IPS DF 4.7 (cell line): ENCODE measurements around the gene TNNT2.

Source experiments
- DNase-seq: peaks from one replicate; pipeline ENCODE4 v3.0.0-alpha.2; 2013; ENCODE audit warnings: low spot score; ENCODE audit errors: extremely low read depth

The TNNT2 gene

GRCh38 chr1:201378804-201379203 lies 1.3 kb upstream of the TNNT2 start:
- DNase-seq, result no peak

GRCh38 chr1:201376464-201377374 lies 761 bp downstream of the TNNT2 start:
- DNase-seq, result peak; percentile 96

- DNase-seq, result no peak
These were observed 1.4 kb downstream of the TNNT2 start for GRCh38 chr1:201376107-201376463.

- DNase-seq, result no peak
These were observed 2.3 kb downstream of the TNNT2 start for GRCh38 chr1:201375169-201375568.

GRCh38 chr1:201374364-201374763 lies 3.1 kb downstream of the TNNT2 start:
- DNase-seq, result no peak

GRCh38 chr1:201371792-201372191 lies 5.7 kb downstream of the TNNT2 start:
- DNase-seq, result no peak

- DNase-seq, result no peak
These were observed 6.2 kb downstream of the TNNT2 start for GRCh38 chr1:201371276-201371675.

- DNase-seq, result no peak
These were observed 7.0 kb downstream of the TNNT2 start for GRCh38 chr1:201370500-201370899.

- DNase-seq, result no peak
These were observed 8.3 kb downstream of the TNNT2 start for GRCh38 chr1:201369209-201369608.

GRCh38 chr1:201366696-201367095 lies 10.8 kb downstream of the TNNT2 start:
- no peak for DNase-seq

- DNase-seq, result no peak
These were observed 12.2 kb downstream of the TNNT2 start for GRCh38 chr1:201365251-201365650.

GRCh38 chr1:201364808-201365105 lies 12.7 kb downstream of the TNNT2 start:
- DNase-seq, result no peak

- no peak for DNase-seq
These were observed 14.0 kb downstream of the TNNT2 start for GRCh38 chr1:201363467-201363866.

- DNase-seq, result no peak
These were observed 14.6 kb downstream of the TNNT2 start for GRCh38 chr1:201362906-201363305.

GRCh38 chr1:201361652-201362504 lies 15.6 kb downstream of the TNNT2 start:
- peak; percentile 66 for DNase-seq

- no peak for DNase-seq
These were observed 16.4 kb downstream of the TNNT2 start for GRCh38 chr1:201360901-201361651.

- no peak for DNase-seq
These were observed 17.0 kb downstream of the TNNT2 start for GRCh38 chr1:201360486-201360885.

GRCh38 chr1:201359873-201360210 lies 17.6 kb downstream of the TNNT2 start:
- no peak for DNase-seq

GRCh38 chr1:201359031-201359872 lies 18.2 kb downstream of the TNNT2 start:
- no peak for DNase-seq

- no peak for DNase-seq
These were observed 18.9 kb downstream of the TNNT2 start for GRCh38 chr1:201358596-201358995.
